GM19025 (cell line): ENCODE results near the gene PHLDB2.

Experiments
- ATAC-seq: cut with Tn5 transposase; IDR thresholded peaks from one replicate; pipeline ENCODE4 v1.9.1; 2021; ENCODE audit warnings: mild to moderate bottlenecking, low read depth, moderate library complexity; ENCODE audit not compliant: unreplicated experiment

Gene PHLDB2

DNA sequence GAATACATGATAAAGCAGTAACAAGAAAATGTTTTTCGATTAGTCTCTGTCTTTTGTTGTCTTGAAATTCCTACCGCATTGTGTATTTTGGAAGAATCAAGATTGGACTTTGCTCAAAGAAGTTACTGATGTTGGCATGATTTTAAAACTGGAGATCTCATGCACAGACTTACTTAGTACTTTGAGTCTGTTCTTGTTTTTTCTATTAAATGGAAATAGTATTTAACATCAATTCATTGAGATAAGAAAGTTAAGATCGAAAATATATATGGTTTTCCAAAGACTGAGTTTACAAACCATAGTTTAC lies 122.3 kb downstream of the PHLDB2 start:
- no peak for ATAC-seq

DNA sequence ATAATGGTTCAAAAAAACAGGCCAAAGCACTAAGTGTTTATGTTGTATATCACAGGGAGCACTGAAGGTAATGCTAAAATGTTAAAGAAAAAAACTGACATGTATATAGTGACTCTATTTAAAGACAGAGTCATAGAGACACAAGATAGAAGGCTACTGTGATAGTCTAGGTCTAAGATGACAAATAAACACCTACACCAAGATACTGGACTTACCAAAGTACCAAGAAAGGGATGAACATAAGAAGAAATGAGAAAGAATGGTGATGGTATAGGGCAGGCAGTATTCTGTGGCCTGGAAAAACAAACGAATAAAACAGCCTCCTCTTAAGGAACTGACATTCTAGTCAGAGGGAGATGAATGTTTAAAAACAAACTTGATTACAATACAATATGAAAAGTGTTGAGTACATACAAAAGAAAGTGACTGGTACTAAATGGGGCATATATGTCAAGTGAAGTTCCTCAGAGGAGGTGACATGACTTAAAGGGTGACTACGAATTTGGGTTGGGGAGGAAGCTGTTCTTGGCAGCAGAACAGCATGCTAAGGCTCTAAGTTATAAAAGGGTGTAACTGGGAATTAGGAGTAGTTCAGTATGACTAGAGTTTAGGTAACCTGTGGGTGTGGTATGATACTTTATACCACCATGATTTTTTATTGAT lies 125.7 kb downstream of the PHLDB2 start:
- ATAC-seq: no peak

DNA sequence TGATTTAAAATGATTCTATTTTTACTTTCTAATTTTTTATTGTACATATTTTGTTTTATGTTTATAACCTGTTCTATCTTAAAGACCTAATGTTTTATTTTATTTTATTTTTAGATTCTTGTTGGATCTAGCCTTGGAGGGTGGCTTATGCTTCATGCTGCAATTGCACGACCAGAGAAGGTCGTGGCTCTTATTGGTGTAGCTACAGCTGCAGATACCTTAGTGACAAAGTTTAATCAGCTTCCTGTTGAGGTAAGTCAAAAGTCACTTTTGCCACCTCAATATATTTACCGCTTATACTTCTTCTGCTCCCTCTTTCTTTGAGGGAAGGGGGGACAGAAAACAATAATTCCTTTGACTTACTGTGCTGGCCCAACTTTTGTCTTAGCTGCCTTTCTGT lies 127.7 kb downstream of the PHLDB2 start:
- no peak for ATAC-seq

DNA sequence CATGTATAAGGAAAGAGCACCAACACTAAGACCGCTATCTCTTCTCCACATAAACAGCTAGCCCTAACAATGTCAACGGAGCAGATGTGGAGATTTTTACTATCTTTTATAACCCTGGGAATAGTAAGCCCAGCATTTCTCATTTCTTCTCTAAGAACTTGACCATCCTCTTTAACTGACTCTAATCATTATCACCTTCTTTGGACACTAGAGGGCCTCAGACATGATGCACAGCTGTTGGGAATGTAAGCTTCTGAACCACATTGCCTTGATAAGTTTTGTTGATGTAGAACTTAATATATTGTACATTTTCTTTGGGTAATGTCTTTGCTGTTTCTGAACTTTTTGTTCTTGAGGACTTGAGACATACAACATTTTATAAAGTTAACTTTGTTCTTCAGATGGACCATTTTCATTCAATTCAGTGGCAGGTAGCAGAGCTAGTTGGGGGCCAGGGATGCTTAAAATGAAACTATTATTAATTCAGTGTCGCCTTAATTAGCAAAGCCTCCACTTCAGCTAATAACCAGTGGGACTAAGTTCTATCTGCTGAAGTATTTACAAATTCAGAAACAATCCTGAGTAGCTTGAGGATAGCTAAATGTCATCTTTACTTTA lies 130.1 kb downstream of the PHLDB2 start:
- ATAC-seq: peak; percentile 91

DNA sequence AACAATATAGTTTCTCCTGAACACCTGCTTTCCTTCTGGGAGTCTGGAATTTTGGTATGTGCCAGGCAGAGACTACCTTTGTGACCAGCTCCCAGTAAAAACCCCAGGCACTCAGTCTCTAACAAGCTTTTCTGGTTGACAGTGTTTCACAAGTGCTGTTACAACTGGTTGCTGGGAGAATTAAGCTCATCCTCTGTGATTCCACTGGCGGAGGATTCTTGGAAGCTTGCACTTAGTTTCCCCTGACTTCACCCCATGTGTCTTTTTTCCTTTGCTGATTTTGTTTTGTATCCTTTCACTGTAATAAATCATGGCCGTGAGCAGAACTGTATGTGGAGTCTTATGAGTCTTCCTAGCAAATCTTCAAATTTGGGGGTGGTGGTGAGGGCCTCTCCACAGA lies 134.0 kb downstream of the PHLDB2 start:
- no peak for ATAC-seq

DNA sequence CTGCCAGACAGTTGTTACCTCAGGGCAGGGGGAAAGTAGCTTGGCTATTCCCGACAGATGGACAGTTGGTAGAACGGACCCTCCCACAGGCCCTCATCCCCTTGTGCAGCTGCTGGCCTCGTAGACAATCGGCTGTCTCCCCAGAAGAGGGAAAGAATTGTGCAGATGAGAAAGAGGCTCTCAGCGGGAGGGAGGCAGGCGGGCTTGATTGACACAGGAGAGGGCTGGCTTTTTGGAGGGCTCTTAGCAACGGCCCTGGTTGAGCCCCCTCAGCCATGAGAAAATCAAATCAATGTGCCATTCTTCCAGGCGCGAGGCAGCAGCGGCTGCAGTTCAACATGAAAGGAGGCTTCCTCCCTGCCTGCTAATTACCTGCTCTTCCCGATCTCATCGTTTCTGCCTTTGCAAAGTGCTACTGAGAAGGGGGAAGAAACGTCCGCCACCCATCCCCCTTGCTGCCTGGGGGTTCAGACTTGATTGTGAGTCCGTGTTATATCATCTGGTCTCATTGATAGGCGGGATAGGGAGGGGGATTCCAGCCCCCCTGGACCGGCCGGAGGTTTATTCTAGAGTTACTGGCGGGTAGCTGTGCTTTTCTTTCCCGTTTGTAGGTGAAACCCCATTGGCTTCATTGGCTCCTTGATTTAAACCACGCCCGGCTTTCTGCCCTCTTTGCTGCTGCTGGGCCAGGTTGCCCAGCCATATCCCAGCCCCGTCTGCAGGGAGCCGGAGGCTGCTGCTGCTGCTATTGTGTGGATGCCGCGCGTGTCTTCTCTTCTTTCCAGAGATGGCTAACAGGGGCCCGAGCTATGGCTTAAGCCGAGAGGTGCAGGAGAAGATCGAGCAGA lies 139.8 kb downstream of the PHLDB2 start, which contains the start of gene TAGLN3:
Gene TAGLN3, plus strand, starts transcription at position 287 of the 848 bp plus-strand sequence. Its CDS starts 501 bp downstream, at position 788.
- ATAC-seq: peak; percentile 55

DNA sequence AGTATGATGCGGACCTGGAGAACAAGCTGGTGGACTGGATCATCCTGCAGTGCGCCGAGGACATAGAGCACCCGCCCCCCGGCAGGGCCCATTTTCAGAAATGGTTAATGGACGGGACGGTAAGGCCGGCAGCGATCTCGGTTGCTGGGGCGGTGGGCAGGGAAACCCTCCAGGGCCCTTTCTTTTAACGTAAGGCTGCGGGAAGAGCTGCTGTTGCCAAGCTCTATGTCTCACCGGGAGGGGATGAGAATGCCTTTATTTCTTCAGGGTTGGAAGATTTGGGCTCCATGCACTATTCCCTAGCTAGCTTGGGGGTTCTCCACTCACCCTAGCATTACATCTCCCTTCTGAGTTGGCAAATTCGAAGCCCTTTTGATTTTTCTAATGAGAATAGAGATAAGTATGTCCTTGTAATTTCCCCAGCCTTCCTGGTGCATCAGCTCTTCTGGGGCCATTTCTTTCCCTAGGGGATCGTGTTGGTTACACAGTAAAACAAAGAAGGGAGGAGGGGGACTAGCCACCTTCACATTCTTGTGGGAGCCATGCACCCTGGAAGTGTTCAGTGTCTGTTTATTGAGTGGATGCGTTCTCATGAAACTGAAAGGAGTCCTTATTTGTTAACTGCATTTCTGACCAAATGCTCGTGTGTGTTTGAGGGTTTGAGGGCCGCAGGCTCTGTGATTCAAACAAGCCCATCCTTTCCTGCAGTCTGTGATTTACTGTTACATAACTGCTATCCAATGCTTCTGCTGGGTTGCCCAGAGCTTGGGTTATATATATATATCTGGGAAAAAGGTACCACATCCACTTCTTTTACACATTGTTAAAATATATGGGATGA lies 140.6 kb downstream of the PHLDB2 start:
- ATAC-seq: no peak

DNA sequence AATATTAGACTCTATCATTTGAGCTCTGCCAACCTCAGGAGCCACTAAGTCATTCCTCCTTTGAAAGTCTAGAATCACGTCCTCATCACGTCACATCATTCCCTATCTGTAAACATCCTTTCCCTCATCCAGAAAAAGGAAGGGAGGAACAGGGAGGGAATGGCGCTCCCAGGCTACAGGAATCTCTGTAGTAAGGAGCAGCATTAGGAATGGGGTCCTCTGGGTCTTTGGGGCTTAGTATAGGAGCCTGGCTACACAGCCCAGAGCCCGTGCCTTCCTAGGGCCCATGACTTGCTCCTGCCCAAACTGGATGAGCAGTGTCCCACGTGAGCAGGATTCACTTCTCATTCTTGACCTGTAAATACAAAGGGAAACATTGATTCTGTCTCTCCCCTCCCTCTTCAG lies 141.3 kb downstream of the PHLDB2 start:
- ATAC-seq: no peak

DNA sequence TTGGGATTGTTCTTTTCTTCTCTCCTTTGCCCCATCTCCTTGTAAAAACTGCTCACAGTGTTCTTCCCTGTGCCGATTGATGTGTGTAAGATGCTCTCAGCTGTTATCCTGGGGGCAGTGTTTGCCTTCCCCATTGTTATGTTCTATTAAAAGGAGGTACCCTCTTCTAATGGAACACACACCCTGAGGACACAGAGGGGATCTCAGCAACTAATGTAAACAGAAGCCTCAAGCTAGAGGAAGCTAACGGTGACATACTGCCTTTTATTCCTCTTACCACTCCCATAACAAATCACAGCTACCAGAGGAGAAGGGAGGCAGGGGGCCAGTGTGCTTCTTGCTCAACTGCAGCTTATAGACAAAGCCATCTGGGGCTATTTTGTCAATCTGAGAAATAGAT lies 141.9 kb downstream of the PHLDB2 start:
- ATAC-seq: no peak

DNA sequence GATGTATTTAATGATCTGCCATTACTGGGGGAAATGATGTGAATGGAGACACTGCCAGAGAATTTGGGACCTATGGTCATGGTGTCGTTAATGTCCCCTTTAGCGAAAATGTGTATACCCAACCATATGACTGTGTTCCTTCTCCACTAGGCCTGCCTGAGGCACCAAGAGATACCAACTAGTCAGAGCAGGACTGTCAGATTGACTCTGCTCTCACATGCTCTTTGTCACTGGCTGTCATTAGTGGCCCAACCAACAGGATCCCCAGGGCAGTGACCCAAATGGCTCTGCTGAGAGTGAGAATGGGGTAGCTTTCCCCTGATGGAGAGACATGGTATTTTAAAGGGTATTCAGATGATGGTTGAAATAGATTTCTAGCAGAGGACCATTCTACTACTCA lies 142.5 kb downstream of the PHLDB2 start:
- no peak for ATAC-seq

DNA sequence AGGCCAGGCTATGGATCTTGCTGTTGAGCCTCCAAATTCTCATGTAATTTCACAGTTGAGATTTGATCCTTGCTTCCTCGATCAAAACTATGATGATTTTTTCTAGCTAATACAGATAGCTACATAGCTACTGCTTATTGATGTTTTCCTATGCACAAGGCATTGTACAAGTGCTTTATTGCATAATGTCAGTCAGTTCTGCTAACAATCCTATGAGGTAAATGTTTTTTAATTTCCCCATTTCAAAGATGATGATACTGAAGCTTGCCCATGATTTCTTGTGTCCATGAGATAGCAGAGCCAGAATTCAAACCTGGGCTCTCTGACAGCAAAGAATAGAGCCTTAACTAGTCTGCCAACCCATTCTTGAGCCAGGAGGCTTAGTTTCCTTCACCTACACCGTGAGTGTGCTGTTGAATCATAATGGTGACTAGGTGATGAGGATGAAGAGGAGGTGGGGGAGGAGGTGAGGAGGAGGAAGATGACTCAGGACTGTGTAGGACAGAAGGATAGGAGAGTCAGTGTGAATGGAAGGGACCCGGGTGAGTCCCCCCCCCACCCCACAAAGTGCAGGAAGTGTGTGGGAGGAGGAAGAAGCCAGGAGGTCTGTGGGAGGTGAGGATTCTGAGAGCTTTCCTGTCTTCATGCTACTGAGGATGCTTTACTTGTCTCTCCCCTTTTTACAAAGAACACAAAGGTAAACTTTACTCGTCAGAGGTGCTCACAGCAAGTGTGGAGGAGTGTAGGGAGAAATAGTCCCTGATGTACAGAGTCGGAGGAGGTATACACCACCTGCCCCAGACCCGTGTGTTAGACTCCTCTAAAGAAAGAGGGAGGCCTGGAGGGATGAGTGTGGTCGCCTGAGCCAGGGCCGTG lies 143.3 kb downstream of the PHLDB2 start:
- no peak for ATAC-seq

DNA sequence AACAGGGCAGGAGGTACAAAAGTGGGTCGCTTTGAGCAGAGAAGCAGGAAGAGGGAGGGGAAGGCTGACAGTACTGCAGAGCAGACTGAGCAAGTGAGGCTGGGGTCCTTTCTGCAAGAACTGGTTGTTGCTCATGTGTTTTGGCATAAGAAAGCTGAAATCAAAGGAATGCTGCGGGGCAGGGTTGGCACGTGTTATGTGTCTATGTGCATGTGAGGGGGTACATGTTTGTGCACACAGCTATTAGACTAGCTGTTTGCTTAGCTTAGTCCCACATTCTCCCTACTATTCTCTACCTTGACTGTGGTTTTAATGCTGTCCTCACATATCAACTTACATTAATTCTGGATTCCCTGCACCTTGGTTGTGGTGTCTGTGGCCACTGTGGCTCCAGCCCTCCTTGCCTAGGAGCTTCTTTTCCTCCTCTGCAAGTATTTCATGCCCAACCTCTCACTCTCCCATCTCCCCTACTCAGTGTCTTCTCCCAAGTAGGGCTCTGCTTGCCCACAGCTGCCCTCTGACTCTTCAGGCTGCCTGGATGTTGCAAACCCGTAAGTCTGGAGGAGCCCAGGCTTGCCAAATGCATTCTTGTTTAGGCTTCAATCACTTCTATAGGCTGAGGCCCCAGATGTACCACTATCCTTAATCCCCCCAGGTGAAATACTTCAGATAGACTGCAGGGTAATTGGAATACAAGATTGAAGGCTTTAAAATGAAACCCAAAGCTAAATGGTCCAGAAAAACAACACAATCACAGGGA lies 144.4 kb downstream of the PHLDB2 start:
- no peak for ATAC-seq

DNA sequence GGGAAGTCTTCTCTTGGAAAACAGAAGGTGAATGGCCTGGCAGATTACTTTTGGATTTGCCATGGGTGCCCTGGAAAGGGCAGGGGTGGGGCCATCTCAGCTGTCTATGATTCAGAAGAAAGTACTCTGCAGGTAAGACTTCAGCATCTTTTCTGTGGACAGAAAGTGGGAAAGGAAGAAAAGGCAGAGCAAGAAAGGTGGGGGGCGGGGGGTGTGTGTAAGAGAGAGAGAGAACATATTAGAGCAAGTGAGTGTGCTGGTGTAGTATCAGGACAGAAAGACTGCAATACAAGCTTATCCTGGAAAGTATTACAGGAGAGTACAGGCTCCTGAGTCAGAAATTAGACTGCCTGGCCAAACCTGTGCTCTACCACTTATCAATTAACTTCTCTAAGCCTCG lies 145.1 kb downstream of the PHLDB2 start:
- ATAC-seq: no peak

DNA sequence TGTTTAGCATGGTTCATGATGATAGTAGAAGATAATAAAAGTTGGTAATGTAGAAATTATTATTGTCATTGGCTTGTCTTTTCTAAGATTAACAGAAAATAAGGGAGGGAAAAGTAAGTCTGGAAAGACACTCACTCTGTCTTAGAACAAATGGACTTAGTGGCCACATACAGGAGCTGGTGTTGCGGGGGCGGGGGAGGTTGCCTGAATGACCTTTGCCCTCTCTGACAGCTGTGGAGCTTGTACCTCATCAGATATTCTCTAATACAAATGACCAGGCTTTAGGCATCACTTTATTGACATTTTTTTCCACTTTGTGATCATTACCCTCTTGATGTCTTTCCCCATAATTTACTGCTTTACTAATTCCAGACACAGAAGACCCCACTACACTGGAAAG lies 145.6 kb downstream of the PHLDB2 start:
- no peak for ATAC-seq

DNA sequence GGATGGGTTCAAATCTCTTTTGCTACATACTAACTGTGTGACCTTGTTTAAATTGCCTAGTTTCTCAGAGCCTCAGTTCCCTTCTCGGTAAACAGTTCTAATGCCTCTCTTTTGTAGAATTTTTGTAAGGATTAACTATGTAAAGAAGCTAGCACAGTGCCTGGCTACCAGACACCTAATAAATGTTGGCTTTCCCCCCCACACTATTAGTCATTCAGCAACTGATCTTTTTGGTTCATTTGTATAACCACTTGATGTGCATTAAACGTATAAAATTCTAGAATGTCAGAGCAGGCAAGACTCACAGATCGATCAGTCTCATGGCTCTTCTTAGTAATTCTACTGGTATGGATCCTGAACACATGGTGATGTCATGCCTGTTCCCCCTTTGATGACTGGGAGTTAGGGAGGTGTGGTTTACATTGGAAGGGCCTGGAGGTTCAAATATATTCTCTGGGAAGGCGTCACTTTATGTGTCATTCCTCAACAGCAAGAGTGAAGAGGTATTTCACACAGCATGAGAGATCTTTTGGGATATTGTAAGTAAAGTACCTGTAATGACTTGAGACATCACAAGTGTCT lies 146.1 kb downstream of the PHLDB2 start:
- no peak for ATAC-seq

DNA sequence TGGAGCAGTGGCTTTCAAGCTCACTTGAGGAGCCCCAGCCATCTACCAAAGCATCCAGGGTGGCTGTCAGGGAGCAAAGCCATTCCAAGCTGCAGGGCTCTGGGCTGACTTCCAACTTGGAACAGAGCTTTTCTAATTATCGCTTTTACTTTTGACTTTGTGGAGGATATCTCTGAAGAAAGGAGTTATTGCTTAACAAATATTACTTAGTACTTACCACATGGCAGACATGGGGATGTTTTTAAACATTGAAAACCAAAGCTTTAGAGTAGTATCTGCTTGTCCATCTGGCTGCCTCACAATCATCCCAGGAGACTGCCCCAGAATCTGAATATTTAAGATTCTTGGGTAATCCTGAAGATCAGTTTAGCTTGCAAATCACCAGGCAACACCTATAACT lies 148.6 kb downstream of the PHLDB2 start:
- ATAC-seq: no peak

DNA sequence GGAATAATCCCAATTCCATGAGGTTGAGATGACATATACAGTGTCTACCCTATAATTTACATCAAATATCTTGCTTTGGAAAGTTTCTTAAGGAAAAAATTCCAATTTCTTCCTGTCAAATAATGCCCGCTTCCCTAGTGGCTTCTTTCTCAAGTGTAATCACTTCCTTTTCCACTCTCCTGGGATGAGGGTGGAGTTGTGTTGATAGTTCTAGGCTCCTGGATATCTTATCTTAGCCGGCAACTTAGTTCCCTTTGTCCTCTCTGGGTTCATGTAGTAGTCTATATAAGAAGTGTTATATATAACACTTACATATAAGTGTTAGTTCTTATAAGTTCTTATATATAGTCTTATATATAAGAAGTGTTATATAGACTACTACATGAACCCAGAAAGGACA lies 150.6 kb downstream of the PHLDB2 start:
- ATAC-seq: no peak

DNA sequence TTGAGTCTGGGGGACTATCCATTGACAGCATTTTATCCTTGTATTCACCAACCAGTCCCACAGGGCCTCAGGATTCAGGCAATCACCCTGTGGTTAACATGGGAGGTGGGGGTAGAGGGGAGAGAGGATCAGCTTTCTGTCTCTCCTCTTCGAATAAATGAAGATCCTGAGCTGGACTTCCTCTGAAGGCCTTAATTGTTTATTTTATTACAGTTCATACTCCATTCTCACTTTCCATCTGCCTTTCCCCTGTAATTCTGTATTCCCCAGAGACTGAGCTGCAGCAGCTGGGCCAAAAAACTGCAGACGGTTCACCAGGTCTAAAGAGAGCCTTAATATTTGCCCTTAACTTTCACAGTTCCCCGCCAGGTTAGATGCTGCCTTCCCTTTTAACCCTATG lies 151.6 kb downstream of the PHLDB2 start:
- ATAC-seq: no peak
